Large intestine (tissue), 12 donors: ENCODE measurements around the gene RIMS1. TPM values are rescaled to one million over a fixed set of nuclear protein-coding genes. Genes with fewer than 3 reads are reported as not detected.
A peak's percentile ranks its signal among the peaks of the same experiment; 100 is the strongest.

Experiments used
- DNase-seq, 2 donors: peaks; one replicate each; pipeline versions ENCODE4 v3.0.0 to v3.0.0-alpha.2; 2013
- H3K27ac ChIP-seq: one replicate; pipeline ENCODE4 v1.5.1; 2013; ENCODE audit warnings: low read length
- H3K27me3 ChIP-seq: 2 replicates; pipeline ENCODE4 v1.6.1; 2013; ENCODE audit warnings: low read length; ENCODE audit not compliant: control insufficient read depth, insufficient read depth
- H3K36me3 ChIP-seq: 2 replicates; pipeline ENCODE4 v1.6.1; 2013; ENCODE audit warnings: low read length; ENCODE audit not compliant: control insufficient read depth, insufficient read depth
- H3K4me1 ChIP-seq: one replicate; pipeline ENCODE4 v1.6.1; 2013; ENCODE audit warnings: low read length; ENCODE audit not compliant: control insufficient read depth, insufficient read depth
- H3K4me3 ChIP-seq: one replicate; pipeline ENCODE4 v1.5.1; 2013; ENCODE audit warnings: low read length
- H3K9me3 ChIP-seq: one replicate; pipeline ENCODE4 v1.6.1; 2013; ENCODE audit warnings: mild to moderate bottlenecking, low read depth, low read length, moderate library complexity; ENCODE audit not compliant: control insufficient read depth
- WGBS: methylation state at CpG from one replicate; pipeline ENCODE4 v1.1.5; 2013; ENCODE audit warnings: low lambda C conversion rate; ENCODE audit not compliant: insufficient coverage; 5-methylcytosine and 5-hydroxymethylcytosine counted together
- long read RNA-seq, 11 donors: transcript quantifications; one replicate each; lab custom pipeline, GENCODE V29; 2026
- polyA plus RNA-seq: library from polyadenylated mRNA; unstranded; fragments of 120-200 nt; gene quantifications from one replicate; pipeline ENCODE4 v1.2.1, GENCODE V29; 2013

Gene RIMS1
- polyA plus RNA-seq, result 4.2 TPM
- long read RNA-seq, donor 1, partial matches to known transcripts, result 0 of 1 reads
- long read RNA-seq, donor 1, other reads (novel, unspliced or antisense), result 0 of 1 reads
- long read RNA-seq, donor 2, partial matches to known transcripts, result 0 of 1 reads
- long read RNA-seq, donor 2, other reads (novel, unspliced or antisense), result 0 of 1 reads
- long read RNA-seq, donor 3, result 0 reads
- long read RNA-seq, donor 4, result 0 reads
- long read RNA-seq, donor 5, result 0 reads
- long read RNA-seq, donor 6, partial matches to known transcripts, result 0 of 2 reads
- long read RNA-seq, donor 6, other reads (novel, unspliced or antisense), result 0 of 2 reads
- long read RNA-seq, donor 7, result 0 reads
- long read RNA-seq, donor 8, result 0 reads
- long read RNA-seq, donor 9, partial matches to known transcripts, result 0 of 1 reads
- long read RNA-seq, donor 9, other reads (novel, unspliced or antisense), result 0 of 1 reads
- long read RNA-seq, donor 10, result 0 reads
- long read RNA-seq, donor 11, partial matches to known transcripts, result 0 of 1 reads
- long read RNA-seq, donor 11, other reads (novel, unspliced or antisense), result 0 of 1 reads

- DNase-seq, result peak; percentile 7 to 42
- Histone ChIP-seq H3K4me1 (no peaks in the 10 kb centered on the region), H3K27ac (no peak within 1 kb of the TSS), H3K36me3 (no peaks in the 10 kb centered on the region), H3K27me3 (peaks cover 38% of the 10 kb centered on the region), H3K9me3 (no peaks in the 10 kb centered on the region), H3K4me3 (peak within 1 kb of the TSS; percentile 36)
- WGBS, result 20% methylated on average over 1 of the region's 70 CpGs
Observed at GRCh38 chr6:71886184-71887005, at the start of gene RIMS1. RIMS1 (plus strand) TSS chr6:71886550; CDS start chr6:71887024, 474 bp downstream.

- H3K27ac ChIP-seq, result no peak overlapping the region
- no peaks in the 10 kb centered on the region for H3K4me1 ChIP-seq
- no peaks in the 10 kb centered on the region for H3K27me3 ChIP-seq
- WGBS, result 86% methylated on average over 1 of the region's 1 CpG
- H3K9me3 ChIP-seq, result no peaks in the 10 kb centered on the region
- DNase-seq, result no peak
- no peaks in the 10 kb centered on the region for H3K36me3 ChIP-seq
- no peak overlapping the region for H3K4me3 ChIP-seq
Observed at GRCh38 chr6:71851214-71851613, 35.1 kb upstream of the RIMS1 start.

GRCh38 chr6:71852948-71853347 lies 33.4 kb upstream of the RIMS1 start:
- no CpG with 5 or more reads among the region's 3 CpGs for WGBS
- H3K27me3 ChIP-seq, result no peaks in the 10 kb centered on the region
- H3K4me1 ChIP-seq, result no peaks in the 10 kb centered on the region
- H3K4me3 ChIP-seq, result no peak overlapping the region
- no peaks in the 10 kb centered on the region for H3K9me3 ChIP-seq
- no peak overlapping the region for H3K27ac ChIP-seq
- no peak for DNase-seq
- H3K36me3 ChIP-seq, result no peaks in the 10 kb centered on the region

- H3K4me3 ChIP-seq, result no peak overlapping the region
- no peak for DNase-seq
- no peaks in the 10 kb centered on the region for H3K36me3 ChIP-seq
- no peaks in the 10 kb centered on the region for H3K4me1 ChIP-seq
- no peaks in the 10 kb centered on the region for H3K9me3 ChIP-seq
- no peaks in the 10 kb centered on the region for H3K27me3 ChIP-seq
- H3K27ac ChIP-seq, result no peak overlapping the region
- WGBS, result 57% methylated on average over 3 of the region's 3 CpGs
Observed at GRCh38 chr6:71855406-71855805, 30.9 kb upstream of the RIMS1 start.

GRCh38 chr6:71879016-71879415 lies 7.3 kb upstream of the RIMS1 start:
- no peak overlapping the region for H3K4me3 ChIP-seq
- H3K36me3 ChIP-seq, result no peaks in the 10 kb centered on the region
- H3K9me3 ChIP-seq, result no peaks in the 10 kb centered on the region
- H3K27ac ChIP-seq, result no peak overlapping the region
- H3K4me1 ChIP-seq, result no peaks in the 10 kb centered on the region
- DNase-seq, result no peak
- H3K27me3 ChIP-seq, result no peaks in the 10 kb centered on the region

GRCh38 chr6:71887006-71887743 lies 825 bp downstream of the RIMS1 start:
- no peaks in the 10 kb centered on the region for H3K9me3 ChIP-seq
- H3K27ac ChIP-seq, result no peak overlapping the region
- 0% methylated on average over 3 of the region's 29 CpGs for WGBS
- no peaks in the 10 kb centered on the region for H3K36me3 ChIP-seq
- no peaks in the 10 kb centered on the region for H3K4me1 ChIP-seq
- peaks cover 38% of the 10 kb centered on the region for H3K27me3 ChIP-seq
- no peak for DNase-seq
- H3K4me3 ChIP-seq, result peak overlapping the region; percentile 36

- DNase-seq, result no peak
- H3K36me3 ChIP-seq, result no peaks in the 10 kb centered on the region
- H3K4me3 ChIP-seq, result no peak overlapping the region
- H3K27ac ChIP-seq, result no peak overlapping the region
- WGBS, result no CpG with 5 or more reads among the region's 2 CpGs
- no peaks in the 10 kb centered on the region for H3K4me1 ChIP-seq
- H3K27me3 ChIP-seq, result peaks cover 38% of the 10 kb centered on the region
- H3K9me3 ChIP-seq, result no peaks in the 10 kb centered on the region
Observed at GRCh38 chr6:71887744-71888230, 1.4 kb downstream of the RIMS1 start.

GRCh38 chr6:71888756-71889340 lies 2.5 kb downstream of the RIMS1 start:
- no peak for DNase-seq
- H3K9me3 ChIP-seq, result no peaks in the 10 kb centered on the region
- no peaks in the 10 kb centered on the region for H3K4me1 ChIP-seq
- no peaks in the 10 kb centered on the region for H3K36me3 ChIP-seq
- no peak overlapping the region for H3K4me3 ChIP-seq
- H3K27ac ChIP-seq, result no peak overlapping the region
- WGBS, result no CpG with 5 or more reads among the region's 7 CpGs
- H3K27me3 ChIP-seq, result peaks cover 38% of the 10 kb centered on the region

GRCh38 chr6:71889366-71889765 lies 3.0 kb downstream of the RIMS1 start:
- H3K36me3 ChIP-seq, result no peaks in the 10 kb centered on the region
- peaks cover 38% of the 10 kb centered on the region for H3K27me3 ChIP-seq
- 100% methylated on average over 1 of the region's 1 CpG for WGBS
- H3K4me1 ChIP-seq, result no peaks in the 10 kb centered on the region
- H3K27ac ChIP-seq, result no peak overlapping the region
- H3K9me3 ChIP-seq, result no peaks in the 10 kb centered on the region
- no peak for DNase-seq
- H3K4me3 ChIP-seq, result no peak overlapping the region
